Neural cell (in vitro differentiated cells): ENCODE data around the gene TMCO4. TPM values are rescaled to one million over a fixed set of nuclear protein-coding genes. Genes with fewer than 3 reads are reported as not detected.

Experiments
- H2AFZ ChIP-seq: fragments of 200-600, 300-800 bp; sonication (generic), shearing (Covaris generic); 2 replicates; pipeline ENCODE4 v1.6.0; 2014; ENCODE audit warnings: low read depth, mild to moderate bottlenecking, antibody characterized with exemption, low read length, moderate library complexity
- H3F3A ChIP-seq: fragments of 200-600 bp; shearing (Covaris generic); 2 replicates; pipeline ENCODE4 v1.6.1; 2016; ENCODE audit warnings: mild to moderate bottlenecking, moderate library complexity, mixed read lengths, antibody characterized with exemption, low read length; ENCODE audit not compliant: insufficient read depth, poor library complexity, severe bottlenecking
- H3K27ac ChIP-seq: fragments of 200-600, 300-800 bp; sonication (generic), shearing (Covaris generic); 2 replicates; pipeline ENCODE4 v1.5.1; 2014; ENCODE audit warnings: mild to moderate bottlenecking, low read length, moderate library complexity
- H3K27me3 ChIP-seq: fragments of 300-800, 200-600 bp; sonication (generic), shearing (Covaris generic); 2 replicates; pipeline ENCODE4 v1.6.0; 2014; ENCODE audit warnings: mild to moderate bottlenecking, low read depth, low read length, moderate library complexity; ENCODE audit not compliant: insufficient read depth
- H3K36me3 ChIP-seq: fragments of 300-800, 200-600 bp; sonication (generic), shearing (Covaris generic); 2 replicates; pipeline ENCODE4 v1.5.1; 2014; ENCODE audit warnings: mild to moderate bottlenecking, antibody characterized with exemption, low read length, moderate library complexity; ENCODE audit not compliant: insufficient read depth
- H3K4me2 ChIP-seq: fragments of 300-800, 200-600 bp; sonication (generic), shearing (Covaris generic); 2 replicates; pipeline ENCODE4 v1.6.0; 2014; ENCODE audit warnings: mild to moderate bottlenecking, low read length
- H3K4me3 ChIP-seq: fragments of 300-800, 200-600 bp; sonication (generic), shearing (Covaris generic); 2 replicates; pipeline ENCODE4 v1.5.1; 2014; ENCODE audit warnings: mild to moderate bottlenecking, low read length, moderate library complexity
- H3K79me2 ChIP-seq: fragments of 200-600 bp; shearing (Covaris generic); replicated peaks from 2 replicates; pipeline ENCODE4 v1.6.0; 2014; ENCODE audit warnings: mild to moderate bottlenecking, low read length, moderate library complexity; ENCODE audit not compliant: insufficient read depth
- H3K9ac ChIP-seq: fragments of 300-800, 200-600 bp; sonication (generic), shearing (Covaris generic); 2 replicates; pipeline ENCODE4 v1.6.1; 2016; ENCODE audit warnings: mild to moderate bottlenecking, low read length, mixed read lengths
- H3K9me2 ChIP-seq: fragments of 200-600 bp; shearing (Covaris generic); 2 replicates; pipeline ENCODE4 v1.6.1; 2016; ENCODE audit warnings: mild to moderate bottlenecking, low read length, mixed read lengths; ENCODE audit not compliant: insufficient read depth
- H3K9me3 ChIP-seq: fragments of 200-600, 300-800 bp; sonication (generic), shearing (Covaris generic); 2 replicates; pipeline ENCODE4 v1.6.1; 2016; ENCODE audit warnings: mild to moderate bottlenecking, mixed run types, low read length, moderate library complexity, mixed read lengths
- H4K20me1 ChIP-seq: fragments of 200-600 bp; shearing (Covaris generic); 2 replicates; pipeline ENCODE4 v1.6.1; 2016; ENCODE audit warnings: mild to moderate bottlenecking, mixed run types; ENCODE audit not compliant: insufficient read depth
- CTCF ChIP-seq: fragments of 450-650 bp; IDR thresholded peaks from 2 replicates; pipeline ENCODE4 v1.5.1; 2014; ENCODE audit warnings: antibody characterized with exemption, mild to moderate bottlenecking, moderate library complexity; ENCODE audit not compliant: poor library complexity, severe bottlenecking
- EP300 ChIP-seq: fragments of 450-650 bp; conservative IDR thresholded peaks from 2 replicates; pipeline ENCODE4 v1.6.1; 2014; ENCODE audit warnings: antibody characterized with exemption, mild to moderate bottlenecking, moderate library complexity; ENCODE audit not compliant: poor library complexity, severe bottlenecking
- EZH2 ChIP-seq: fragments of 200-600, 300-800 bp; shearing (Covaris generic), sonication (generic); IDR thresholded peaks from 2 replicates; pipeline ENCODE4 v1.6.1; 2014; ENCODE audit warnings: antibody characterized with exemption, low read length, borderline replicate concordance, mild to moderate bottlenecking; ENCODE audit not compliant: insufficient read depth, poor library complexity, severe bottlenecking
- MXI1 ChIP-seq: fragments of 450-650 bp; conservative IDR thresholded peaks from 2 replicates; pipeline ENCODE4 v1.6.1; 2014; ENCODE audit warnings: antibody characterized with exemption, mild to moderate bottlenecking; ENCODE audit not compliant: poor library complexity, severe bottlenecking
- POLR2AphosphoS5 ChIP-seq: IDR thresholded peaks from 2 replicates; pipeline ENCODE4 v1.6.1; 2012
- RAD21 ChIP-seq: fragments of 450-650 bp; conservative IDR thresholded peaks from 2 replicates; pipeline ENCODE4 v1.6.1; 2014; ENCODE audit warnings: antibody characterized with exemption, mild to moderate bottlenecking, moderate library complexity
- REST ChIP-seq: IDR thresholded peaks from 2 replicates; pipeline ENCODE4 v1.6.1; 2012; ENCODE audit warnings: borderline replicate concordance
- SMC3 ChIP-seq: fragments of 450-650 bp; conservative IDR thresholded peaks from 2 replicates; pipeline ENCODE4 v1.6.1; 2014; ENCODE audit warnings: antibody characterized with exemption, mild to moderate bottlenecking, moderate library complexity; ENCODE audit not compliant: poor library complexity
- TAF1 ChIP-seq: IDR thresholded peaks from 2 replicates; pipeline ENCODE4 v1.6.1; 2012; ENCODE audit warnings: low read depth
- polyA plus RNA-seq: library from polyadenylated mRNA; depleted of rRNA; stranded (reverse); fragments of >200 nt; gene quantifications from 2 replicates; pipeline ENCODE4 v1.2.3, GENCODE V29; 2014

TMCO4 gene
- polyA plus RNA-seq, 1 donor from 2014 or later, result not detected

- no peaks in the 10 kb centered on the region for H3K36me3 ChIP-seq
- H3F3A ChIP-seq, result no peaks in the 10 kb centered on the region
- H3K4me2 ChIP-seq, result no peak overlapping the region
- no peak overlapping the region for H3K9ac ChIP-seq
- H3K9me3 ChIP-seq, result no peaks in the 10 kb centered on the region
- TF ChIP-seq EZH2, result no peak
- no peak for TF ChIP-seq TAF1
- TF ChIP-seq POLR2AphosphoS5, result no peak
- TF ChIP-seq EP300, result no peak
- no peak for TF ChIP-seq MXI1
- no peak for TF ChIP-seq CTCF
- TF ChIP-seq REST, result no peak
- TF ChIP-seq SMC3, result no peak
- no peak for TF ChIP-seq RAD21
- no peaks in the 10 kb centered on the region for H3K79me2 ChIP-seq
- H4K20me1 ChIP-seq, result peaks cover 3% of the 10 kb centered on the region
- H3K27ac ChIP-seq, result no peak overlapping the region
- H3K9me2 ChIP-seq, result no peaks in the 10 kb centered on the region
- H3K4me3 ChIP-seq, result no peak overlapping the region
- no peaks in the 10 kb centered on the region for H3K27me3 ChIP-seq
- no peak overlapping the region for H2AFZ ChIP-seq
Observed at GRCh38 chr1:19657511-19657910, 142.2 kb downstream of the TMCO4 start.

GRCh38 chr1:19656780-19657466, 142.8 kb downstream of the TMCO4 start:
- no peak overlapping the region for H3K4me3 ChIP-seq

More at GRCh38 chr1:19656780-19657466, 142.8 kb downstream of the TMCO4 start:
- Histone ChIP-seq H2AFZ (no peak overlapping the region), H3K9me2 (no peaks in the 10 kb centered on the region), H3K27ac (no peak overlapping the region), H3K27me3 (no peaks in the 10 kb centered on the region), H3K36me3 (no peaks in the 10 kb centered on the region), H3F3A (no peaks in the 10 kb centered on the region), H4K20me1 (peaks cover 3% of the 10 kb centered on the region), H3K9me3 (no peaks in the 10 kb centered on the region), H3K9ac (no peak overlapping the region), H3K79me2 (no peaks in the 10 kb centered on the region), H3K4me2 (no peak overlapping the region)
- TF ChIP-seq RAD21 (no peak), CTCF (no peak), TAF1 (no peak), REST (no peak), POLR2AphosphoS5 (no peak), MXI1 (no peak), SMC3 (no peak), EZH2 (no peak), EP300 (no peak)
